Measurements from ENCODE around the gene SLC16A6. TPM values are rescaled to one million over a fixed set of nuclear protein-coding genes. Genes with fewer than 3 reads are reported as not detected.

The SLC16A6 gene
- polyA plus RNA-seq, 1 of the 3 experiments (the other 2 are of a cell fraction): not detected

DNA sequence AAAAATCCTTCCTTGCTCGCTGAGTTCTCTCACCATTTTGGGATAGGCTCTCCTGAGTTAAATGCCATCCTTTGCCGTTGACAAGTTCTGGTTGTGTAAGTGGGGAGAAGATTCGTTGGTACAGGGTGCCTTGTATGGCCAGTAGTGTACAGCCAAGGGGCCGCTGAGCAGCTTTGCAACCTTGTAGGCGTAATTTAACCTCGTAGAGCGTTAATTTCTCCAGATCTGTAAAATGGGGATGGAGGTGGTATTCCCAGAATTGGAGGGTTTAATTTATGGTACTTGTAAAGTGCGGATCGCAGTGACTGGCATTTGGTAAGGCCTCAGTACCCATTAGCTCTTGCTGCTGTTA is 1.7 kb upstream of the SLC16A6 start:
- no peaks in the 10 kb centered on the region for H3F3A ChIP-seq (replicated peaks; ENCODE audit: insufficient read depth)
- H3K27ac ChIP-seq (ENCODE audit: low read depth in 2 of 2, low read length in 1 of 2): no peak overlapping the region
- no peak overlapping the region for H3K9ac ChIP-seq
- H3K4me3 ChIP-seq (ENCODE audit: low read depth in 2 of 2, low read length in 1 of 2): peak overlapping the region; percentile 55 to 72; a peak in 2 of 4 replicates
- TF ChIP-seq YY1 (IDR thresholded peaks at IDR 0.05; ENCODE audit: low read depth): no peak
- no peak for TF ChIP-seq FOXJ3 (CRISPR knock-in tag; IDR thresholded peaks at IDR 0.05)
- TF ChIP-seq, protein P1, sequence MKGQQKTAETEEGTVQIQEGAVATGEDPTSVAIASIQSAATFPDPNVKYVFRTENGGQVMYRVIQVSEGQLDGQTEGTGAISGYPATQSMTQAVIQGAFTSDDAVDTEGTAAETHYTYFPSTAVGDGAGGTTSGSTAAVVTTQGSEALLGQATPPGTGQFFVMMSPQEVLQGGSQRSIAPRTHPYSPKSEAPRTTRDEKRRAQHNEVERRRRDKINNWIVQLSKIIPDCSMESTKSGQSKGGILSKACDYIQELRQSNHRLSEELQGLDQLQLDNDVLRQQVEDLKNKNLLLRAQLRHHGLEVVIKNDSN (IDR thresholded peaks at IDR 0.05; ENCODE audit: borderline replicate concordance, low read depth): no peak
- no peak for TF ChIP-seq TEAD4 (IDR thresholded peaks at IDR 0.05; ENCODE audit: borderline replicate concordance, insufficient read depth)
- H3K9me3 ChIP-seq: no peaks in the 10 kb centered on the region
- peaks cover 61% of the 10 kb centered on the region for H3K27me3 ChIP-seq (ENCODE audit: insufficient read depth)
- WGBS (ENCODE audit: low lambda C conversion rate): 54% methylated on average over 9 of the region's 9 CpGs
- H3K9me2 ChIP-seq: no peaks in the 10 kb centered on the region
- no peak overlapping the region for H2AFZ ChIP-seq (ENCODE audit: low read depth)
- H3K4me2 ChIP-seq: peak overlapping the region; percentile 99
- H3K4me1 ChIP-seq (ENCODE audit: control insufficient read depth in 1 of 2, insufficient read depth in 2 of 2, low read depth in 1 of 2, low read length in 1 of 2): peaks cover 0 to 13% of the 10 kb centered on the region in 2 experiments; a peak in 2 of 4 replicates
- no peaks in the 10 kb centered on the region for H4K20me1 ChIP-seq (ENCODE audit: insufficient read depth)
- no peaks in the 10 kb centered on the region for H3K36me3 ChIP-seq (replicated peaks in 1 of 2; ENCODE audit: control insufficient read depth in 1 of 2, insufficient read depth in 2 of 2, low read length in 1 of 2)
- ChIA-PET POLR2A (no interaction called here), CTCF (interaction anchor here (1.0 to 4.1 kb wide), 7 partner anchors 26 to 170 kb away, joined by 3 to 15 read pairs (median 3); no protein-coding TSS in a partner anchor)
- H3K79me2 ChIP-seq (ENCODE audit: insufficient read depth): no peaks in the 10 kb centered on the region
- no peak for DNase-seq

DNA sequence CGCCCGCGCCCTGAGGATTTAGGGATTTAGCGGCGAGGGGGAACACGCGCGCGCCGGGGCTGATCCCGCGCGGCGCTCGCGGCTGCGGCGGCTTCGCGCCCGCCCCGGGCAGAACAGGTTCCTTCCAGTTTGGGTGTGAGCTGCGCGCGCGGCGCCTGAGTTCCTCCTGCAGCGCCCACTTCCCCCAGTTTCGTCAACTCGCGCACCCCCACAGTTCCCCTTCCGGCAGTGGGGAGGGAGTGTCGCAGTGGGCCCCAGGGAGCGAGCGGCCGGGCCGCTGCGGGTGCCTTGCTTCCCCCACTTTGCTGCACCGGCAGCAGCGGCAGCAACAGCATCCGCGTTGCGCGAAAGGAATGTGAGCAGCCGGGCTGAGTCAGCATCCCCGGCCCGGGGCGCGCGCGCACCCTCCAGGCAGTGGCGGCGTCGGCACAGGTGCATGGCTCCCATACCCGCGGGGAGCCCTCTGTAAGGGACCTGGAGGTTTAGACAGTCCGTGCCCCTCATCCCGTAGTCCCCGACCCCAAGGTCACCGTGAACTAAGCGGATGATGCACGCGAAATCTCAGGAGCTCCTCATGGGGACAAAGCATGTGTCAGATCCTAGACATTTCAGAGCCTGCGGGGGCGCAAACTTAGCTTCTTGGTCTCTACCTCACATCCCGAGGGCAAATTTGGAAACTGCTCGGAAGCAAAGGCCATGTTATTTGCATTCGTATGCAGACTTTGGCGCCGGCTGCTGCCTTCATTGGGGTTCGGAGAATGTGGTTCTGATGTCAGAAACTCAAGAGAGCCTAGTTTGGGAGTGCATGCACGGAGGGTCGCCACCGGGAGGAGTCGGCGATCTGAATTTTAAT is 1.1 kb upstream of the SLC16A6 start:
- Histone ChIP-seq H3K9ac (peak overlapping the region; percentile 26; the same call in 1 of the 2 replicates), H3F3A (replicated peaks; ENCODE audit: insufficient read depth) (no peaks in the 10 kb centered on the region), H3K4me3 (ENCODE audit: low read depth in 2 of 2, low read length in 1 of 2) (peak overlapping the region; percentile 55 to 72), H3K4me2 (peak overlapping the region; percentile 99), H3K27me3 (ENCODE audit: insufficient read depth) (peaks cover 66% of the 10 kb centered on the region), H3K4me1 (ENCODE audit: control insufficient read depth in 1 of 2, insufficient read depth in 2 of 2, low read depth in 1 of 2, low read length in 1 of 2) (peaks cover 0 to 13% of the 10 kb centered on the region in 2 experiments; a peak in 2 of 4 replicates), H3K9me3 (no peaks in the 10 kb centered on the region), H3K27ac (ENCODE audit: low read depth in 2 of 2, low read length in 1 of 2) (no peak overlapping the region), H3K9me2 (no peaks in the 10 kb centered on the region), H3K79me2 (ENCODE audit: insufficient read depth) (no peaks in the 10 kb centered on the region), H2AFZ (ENCODE audit: low read depth) (peak overlapping the region; percentile 78; the same call in 1 of the 2 replicates), H4K20me1 (ENCODE audit: insufficient read depth) (no peaks in the 10 kb centered on the region), H3K36me3 (replicated peaks in 1 of 2; ENCODE audit: control insufficient read depth in 1 of 2, insufficient read depth in 2 of 2, low read length in 1 of 2) (no peaks in the 10 kb centered on the region)
- TF ChIP-seq FOSL2 (IDR thresholded peaks at IDR 0.05; ENCODE audit: borderline replicate concordance, low read depth): peak; percentile 33; the same call in 1 of the 2 replicates
- TF ChIP-seq, protein P2, sequence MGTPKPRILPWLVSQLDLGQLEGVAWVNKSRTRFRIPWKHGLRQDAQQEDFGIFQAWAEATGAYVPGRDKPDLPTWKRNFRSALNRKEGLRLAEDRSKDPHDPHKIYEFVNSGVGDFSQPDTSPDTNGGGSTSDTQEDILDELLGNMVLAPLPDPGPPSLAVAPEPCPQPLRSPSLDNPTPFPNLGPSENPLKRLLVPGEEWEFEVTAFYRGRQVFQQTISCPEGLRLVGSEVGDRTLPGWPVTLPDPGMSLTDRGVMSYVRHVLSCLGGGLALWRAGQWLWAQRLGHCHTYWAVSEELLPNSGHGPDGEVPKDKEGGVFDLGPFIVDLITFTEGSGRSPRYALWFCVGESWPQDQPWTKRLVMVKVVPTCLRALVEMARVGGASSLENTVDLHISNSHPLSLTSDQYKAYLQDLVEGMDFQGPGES (IDR thresholded peaks at IDR 0.05; ENCODE audit: low read depth, low read length): no peak
- no peak for TF ChIP-seq RXRA (IDR thresholded peaks at IDR 0.05; ENCODE audit: borderline replicate concordance, low read depth)
- peak; percentile 45; the same call in 1 of the 2 replicates for TF ChIP-seq MXI1 (IDR thresholded peaks at IDR 0.05; ENCODE audit: low read depth, low read length)
- POLR2A ChIA-PET: interaction anchor here (0.6 kb wide), 1 partner anchor 44 kb away, joined by 3 read pairs; the partner anchor contains the start of gene AMZ2
- peak; percentile 86 for DNase-seq
- 1% methylated on average over 25 of the region's 76 CpGs for WGBS (ENCODE audit: low lambda C conversion rate)
- CTCF ChIA-PET: interaction anchor here (1.0 to 4.1 kb wide), 8 partner anchors 14 to 170 kb away, joined by 3 to 15 read pairs (median 4); no protein-coding TSS in a partner anchor
